ENCODE data around the gene CA5B.
"Not testable (repeated sequence)": the region's sequence is repeated elsewhere in the genome, so short reads cannot be mapped to it uniquely, and the experiment has no call there.

Gene CA5B

GRCh38 chrX:15815779-15816437 lies 77.8 kb downstream of the CA5B start:
- Histone ChIP-seq H3K9me3 (ENCODE audit: control insufficient read depth in 2 of 2, low read length in 2 of 2) (no peaks in the 10 kb centered on the region), H3K27me3 (ENCODE audit: control insufficient read depth in 1 of 2, insufficient read depth in 2 of 2, low read length in 2 of 2) (no peaks in the 10 kb centered on the region), H3K27ac (ENCODE audit: low read length) (no peak overlapping the region), H3K4me3 (ENCODE audit: low read length in 2 of 2) (no peak overlapping the region), H3K9ac (ENCODE audit: low read length in 2 of 2) (no peak overlapping the region), H3K36me3 (ENCODE audit: control insufficient read depth in 2 of 2, insufficient read depth in 2 of 2, low read length in 2 of 2) (peaks cover 4 to 42% of the 10 kb centered on the region in 2 donors), H3K4me1 (ENCODE audit: control insufficient read depth, insufficient read depth, low read length) (no peaks in the 10 kb centered on the region)

GRCh38 chrX:15816438-15816809 lies 78.4 kb downstream of the CA5B start:
- Histone ChIP-seq H3K27ac (ENCODE audit: low read length) (no peak overlapping the region), H3K9me3 (ENCODE audit: control insufficient read depth in 2 of 2, low read length in 2 of 2) (no peaks in the 10 kb centered on the region), H3K36me3 (ENCODE audit: control insufficient read depth in 2 of 2, insufficient read depth in 2 of 2, low read length in 2 of 2) (peaks cover 4 to 45% of the 10 kb centered on the region in 2 donors), H3K27me3 (ENCODE audit: control insufficient read depth in 1 of 2, insufficient read depth in 2 of 2, low read length in 2 of 2) (no peaks in the 10 kb centered on the region), H3K4me1 (ENCODE audit: control insufficient read depth, insufficient read depth, low read length) (no peaks in the 10 kb centered on the region), H3K4me3 (ENCODE audit: low read length in 2 of 2) (no peak overlapping the region), H3K9ac (ENCODE audit: low read length in 2 of 2) (no peak overlapping the region)

- Histone ChIP-seq H3K9ac (ENCODE audit: low read length in 2 of 2) (no peak overlapping the region), H3K36me3 (ENCODE audit: control insufficient read depth in 2 of 2, insufficient read depth in 2 of 2, low read length in 2 of 2) (peaks cover 4 to 45% of the 10 kb centered on the region in 2 donors), H3K4me1 (ENCODE audit: control insufficient read depth, insufficient read depth, low read length) (no peaks in the 10 kb centered on the region), H3K27ac (ENCODE audit: low read length) (no peak overlapping the region), H3K4me3 (ENCODE audit: low read length in 2 of 2) (no peak overlapping the region), H3K27me3 (ENCODE audit: control insufficient read depth in 1 of 2, insufficient read depth in 2 of 2, low read length in 2 of 2) (no peaks in the 10 kb centered on the region), H3K9me3 (ENCODE audit: control insufficient read depth in 2 of 2, low read length in 2 of 2) (no peaks in the 10 kb centered on the region)
Measured at GRCh38 chrX:15816886-15817285, 78.8 kb downstream of the CA5B start.

- peaks cover 3 to 41% of the 10 kb centered on the region in 2 donors for H3K36me3 ChIP-seq (ENCODE audit: control insufficient read depth in 2 of 2, insufficient read depth in 2 of 2, low read length in 2 of 2)
- H3K9ac ChIP-seq (ENCODE audit: low read length in 2 of 2) = no peak overlapping the region
- no peak overlapping the region for H3K27ac ChIP-seq (ENCODE audit: low read length)
- no peaks in the 10 kb centered on the region for H3K4me1 ChIP-seq (ENCODE audit: control insufficient read depth, insufficient read depth, low read length)
- no peaks in the 10 kb centered on the region for H3K27me3 ChIP-seq (ENCODE audit: control insufficient read depth in 1 of 2, insufficient read depth in 2 of 2, low read length in 2 of 2)
- H3K4me3 ChIP-seq (ENCODE audit: low read length in 2 of 2) = no peak overlapping the region
- no peaks in the 10 kb centered on the region for H3K9me3 ChIP-seq (ENCODE audit: control insufficient read depth in 2 of 2, low read length in 2 of 2)
Measured at GRCh38 chrX:15820106-15821073, 82.3 kb downstream of the CA5B start.

GRCh38 chrX:15822922-15823321 lies 84.9 kb downstream of the CA5B start:
- Histone ChIP-seq H3K36me3 (ENCODE audit: control insufficient read depth in 2 of 2, insufficient read depth in 2 of 2, low read length in 2 of 2) (peaks cover 3 to 30% of the 10 kb centered on the region in 2 donors), H3K4me3 (ENCODE audit: low read length in 2 of 2) (no peak overlapping the region), H3K27ac (ENCODE audit: low read length) (no peak overlapping the region), H3K27me3 (ENCODE audit: control insufficient read depth in 1 of 2, insufficient read depth in 2 of 2, low read length in 2 of 2) (no peaks in the 10 kb centered on the region), H3K9me3 (ENCODE audit: control insufficient read depth in 2 of 2, low read length in 2 of 2) (no peaks in the 10 kb centered on the region), H3K9ac (ENCODE audit: low read length in 2 of 2) (no peak overlapping the region), H3K4me1 (ENCODE audit: control insufficient read depth, insufficient read depth, low read length) (no peaks in the 10 kb centered on the region)

- Histone ChIP-seq H3K27ac (ENCODE audit: low read length) (no peak overlapping the region), H3K9ac (ENCODE audit: low read length in 2 of 2) (no peak overlapping the region), H3K27me3 (ENCODE audit: control insufficient read depth in 1 of 2, insufficient read depth in 2 of 2, low read length in 2 of 2) (no peaks in the 10 kb centered on the region), H3K4me1 (ENCODE audit: control insufficient read depth, insufficient read depth, low read length) (no peaks in the 10 kb centered on the region), H3K9me3 (ENCODE audit: control insufficient read depth in 2 of 2, low read length in 2 of 2) (no peaks in the 10 kb centered on the region), H3K36me3 (ENCODE audit: control insufficient read depth in 2 of 2, insufficient read depth in 2 of 2, low read length in 2 of 2) (peaks cover 3 to 14% of the 10 kb centered on the region in 2 donors), H3K4me3 (ENCODE audit: low read length in 2 of 2) (no peak overlapping the region)
Measured at GRCh38 chrX:15825936-15826335, 87.9 kb downstream of the CA5B start.

GRCh38 chrX:15829217-15829616 lies 91.1 kb downstream of the CA5B start:
- no peaks in the 10 kb centered on the region for H3K27me3 ChIP-seq (ENCODE audit: control insufficient read depth in 1 of 2, insufficient read depth in 2 of 2, low read length in 2 of 2)
- no peak overlapping the region for H3K9ac ChIP-seq (ENCODE audit: low read length in 2 of 2)
- H3K4me1 ChIP-seq (ENCODE audit: control insufficient read depth, insufficient read depth, low read length) = no peaks in the 10 kb centered on the region
- no peaks in the 10 kb centered on the region for H3K9me3 ChIP-seq (ENCODE audit: control insufficient read depth in 2 of 2, low read length in 2 of 2)
- H3K36me3 ChIP-seq (ENCODE audit: control insufficient read depth in 2 of 2, insufficient read depth in 2 of 2, low read length in 2 of 2) = peaks cover 0 to 5% of the 10 kb centered on the region in 2 donors
- H3K4me3 ChIP-seq (ENCODE audit: low read length in 2 of 2) = no peak overlapping the region
- no peak overlapping the region for H3K27ac ChIP-seq (ENCODE audit: low read length)

- not testable (repeated sequence) for H3K4me1 ChIP-seq (ENCODE audit: control insufficient read depth, insufficient read depth, low read length); H3K9ac ChIP-seq (ENCODE audit: low read length in 2 of 2); H3K27me3 ChIP-seq (ENCODE audit: control insufficient read depth in 1 of 2, insufficient read depth in 2 of 2, low read length in 2 of 2)
Measured at GRCh38 chrX:15831347-15831746, 93.3 kb downstream of the CA5B start.

GRCh38 chrX:15834053-15834452 lies 96.0 kb downstream of the CA5B start:
- Histone ChIP-seq H3K9me3 (ENCODE audit: control insufficient read depth in 2 of 2, low read length in 2 of 2) (no peaks in the 10 kb centered on the region), H3K27ac (ENCODE audit: low read length) (no peak overlapping the region), H3K36me3 (ENCODE audit: control insufficient read depth in 2 of 2, insufficient read depth in 2 of 2, low read length in 2 of 2) (no peaks in the 10 kb centered on the region), H3K4me3 (ENCODE audit: low read length in 2 of 2) (no peak overlapping the region), H3K9ac (ENCODE audit: low read length in 2 of 2) (no peak overlapping the region), H3K4me1 (ENCODE audit: control insufficient read depth, insufficient read depth, low read length) (no peaks in the 10 kb centered on the region), H3K27me3 (ENCODE audit: control insufficient read depth in 1 of 2, insufficient read depth in 2 of 2, low read length in 2 of 2) (no peaks in the 10 kb centered on the region)

More at GRCh38 chrX:15831347-15831746, 93.3 kb downstream of the CA5B start:
- not testable (repeated sequence) for H3K27ac ChIP-seq (ENCODE audit: low read length); H3K4me3 ChIP-seq (ENCODE audit: low read length in 2 of 2); H3K36me3 ChIP-seq (ENCODE audit: control insufficient read depth in 2 of 2, insufficient read depth in 2 of 2, low read length in 2 of 2); H3K9me3 ChIP-seq (ENCODE audit: control insufficient read depth in 2 of 2, low read length in 2 of 2)

- H3K9me3 ChIP-seq (ENCODE audit: control insufficient read depth in 2 of 2, low read length in 2 of 2) = no peaks in the 10 kb centered on the region
- H3K4me1 ChIP-seq (ENCODE audit: control insufficient read depth, insufficient read depth, low read length) = no peaks in the 10 kb centered on the region
- no peak overlapping the region for H3K27ac ChIP-seq (ENCODE audit: low read length)
- no peak overlapping the region for H3K9ac ChIP-seq (ENCODE audit: low read length in 2 of 2)
- H3K27me3 ChIP-seq (ENCODE audit: control insufficient read depth in 1 of 2, insufficient read depth in 2 of 2, low read length in 2 of 2) = no peaks in the 10 kb centered on the region
- H3K36me3 ChIP-seq (ENCODE audit: control insufficient read depth in 2 of 2, insufficient read depth in 2 of 2, low read length in 2 of 2) = no peaks in the 10 kb centered on the region
- no peak overlapping the region for H3K4me3 ChIP-seq (ENCODE audit: low read length in 2 of 2)
Measured at GRCh38 chrX:15834827-15835595, 96.9 kb downstream of the CA5B start.
